Mucosa of descending colon (tissue), 3 donors: ENCODE measurements around the gene NCK1. TPM values are rescaled to one million over a fixed set of nuclear protein-coding genes. Genes with fewer than 3 reads are reported as not detected.
A peak's percentile ranks its signal among the peaks of the same experiment; 100 is the strongest.

Source experiments
- ATAC-seq: fragments of 200-7000 bp; cut with Tn5 transposase; one replicate; pipeline ENCODE4 v1.9.1; 2020; ENCODE audit warnings: mild to moderate bottlenecking, moderate library complexity
- DNase-seq, 3 donors: peaks; one replicate each; pipeline ENCODE4 v3.0.0-alpha.2; 2020
- H3K36me3 ChIP-seq: fragments of 200-600 bp; one replicate; pipeline ENCODE4 v1.8.0; 2021; ENCODE audit warnings: low read depth, mild to moderate bottlenecking
- H3K4me1 ChIP-seq: fragments of 200-600 bp; one replicate; pipeline ENCODE4 v1.8.0; 2021; ENCODE audit warnings: low read depth, mild to moderate bottlenecking
- H3K4me3 ChIP-seq: fragments of 200-600 bp; one replicate; pipeline ENCODE4 v1.8.0; 2021; ENCODE audit warnings: mild to moderate bottlenecking
- H3K9me3 ChIP-seq: fragments of 200-600 bp; one replicate; pipeline ENCODE4 v1.8.0; 2021; ENCODE audit warnings: mild to moderate bottlenecking
- CTCF ChIP-seq: fragments of 200-600 bp; IDR thresholded peaks from one replicate; pipeline ENCODE4 v1.8.0; 2022; ENCODE audit warnings: antibody characterized with exemption, mild to moderate bottlenecking
- intact Hi-C, 2 donors: fragments of 100-400 bp; cut with DNase I in 1 of 2; cut with micrococcal nuclease in 1 of 2; formaldehyde crosslinking; loops; one replicate each; pipeline versions ENCODE4 v1.11.0 to v1.11.1; 2022; cut with DNase I, micrococcal nuclease
- total RNA-seq, 3 donors: library from RNA; stranded (reverse); fragmentation: NEBNext Ultra II Directional in 2 of 3; extraction: Animal tissue kit (Norgen Biotek cat#: 25700) in 2 of 3; gene quantifications; one replicate each; pipeline versions ENCODE4 v1.2.1 to v1.2.4, GENCODE V29; 2021 to 2023
- donor health status: DM: no; HTN: no; CAD: no; lungs with moderate emphysema.
- donor health status: DM: no; HTN: no; CAD: no.
- donor health status: DM: no; HTN: yes; CAD: no.

NCK1 gene
- total RNA-seq, 3 donors from 2014 or later = 47.0 to 56.4 (median 50.1) TPM

DNA sequence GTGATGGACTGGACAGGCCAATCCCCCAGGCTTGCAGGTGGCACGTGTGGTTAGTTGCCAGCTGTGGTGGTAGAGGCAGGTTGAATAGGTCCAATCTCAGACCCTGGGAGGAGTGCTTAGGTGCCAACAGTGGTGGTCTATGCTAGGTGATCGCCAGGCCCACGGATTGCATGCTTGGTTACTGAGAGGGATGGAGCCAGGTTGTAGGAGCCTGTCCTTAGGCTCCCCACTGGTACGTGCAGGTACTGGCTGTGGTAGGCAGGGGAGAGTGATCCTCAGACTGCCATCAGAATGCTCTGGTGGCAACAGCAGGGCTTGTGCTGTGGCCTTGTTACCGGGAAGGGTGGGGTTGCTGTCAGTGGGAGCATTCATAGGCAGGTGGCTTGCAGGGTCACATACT lies 44.7 kb downstream of the NCK1 start:
- intact Hi-C loops = no loop called here
- Histone ChIP-seq H3K4me3 (no peak overlapping the region), H3K36me3 (no peaks in the 10 kb centered on the region), H3K4me1 (peaks cover 3% of the 10 kb centered on the region), H3K9me3 (peaks cover 10% of the 10 kb centered on the region)
- ATAC-seq (peak; percentile 30), DNase-seq (no peak)
- no peak for TF ChIP-seq CTCF

DNA sequence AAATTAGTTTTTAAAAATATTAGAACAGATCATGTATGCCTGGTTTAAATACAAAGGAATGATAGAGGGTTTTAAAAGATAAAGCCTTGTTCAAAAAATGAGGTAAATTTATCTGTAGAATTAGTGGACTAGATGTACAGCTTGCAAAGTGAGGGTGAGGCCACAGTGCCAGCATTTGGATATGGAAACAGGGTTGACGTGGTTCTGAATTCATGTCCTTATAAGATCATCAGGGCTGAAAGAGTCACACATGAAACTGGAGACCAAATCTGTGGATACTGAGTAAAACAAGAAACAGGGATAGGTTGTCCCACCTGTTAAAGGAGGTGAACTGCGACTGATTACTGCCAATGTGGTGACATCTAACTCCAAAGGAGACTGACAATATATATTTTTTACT lies 46.3 kb downstream of the NCK1 start:
- H3K36me3 ChIP-seq = no peaks in the 10 kb centered on the region
- no peak for ATAC-seq
- DNase-seq = no peak
- H3K9me3 ChIP-seq = peaks cover 10% of the 10 kb centered on the region
- intact Hi-C loops = no loop called here
- no peak for TF ChIP-seq CTCF
- H3K4me3 ChIP-seq = no peak overlapping the region
- H3K4me1 ChIP-seq = peaks cover 3% of the 10 kb centered on the region

- Histone ChIP-seq H3K9me3 (peaks cover 3% of the 10 kb centered on the region), H3K4me3 (no peak overlapping the region), H3K36me3 (no peaks in the 10 kb centered on the region), H3K4me1 (peaks cover 3% of the 10 kb centered on the region)
- DNase-seq (no peak), ATAC-seq (no peak)
- intact Hi-C loops = no loop called here
- TF ChIP-seq CTCF = no peak
Measured at GRCh38 chr3:136909187-136909586, 47.2 kb downstream of the NCK1 start.

DNA sequence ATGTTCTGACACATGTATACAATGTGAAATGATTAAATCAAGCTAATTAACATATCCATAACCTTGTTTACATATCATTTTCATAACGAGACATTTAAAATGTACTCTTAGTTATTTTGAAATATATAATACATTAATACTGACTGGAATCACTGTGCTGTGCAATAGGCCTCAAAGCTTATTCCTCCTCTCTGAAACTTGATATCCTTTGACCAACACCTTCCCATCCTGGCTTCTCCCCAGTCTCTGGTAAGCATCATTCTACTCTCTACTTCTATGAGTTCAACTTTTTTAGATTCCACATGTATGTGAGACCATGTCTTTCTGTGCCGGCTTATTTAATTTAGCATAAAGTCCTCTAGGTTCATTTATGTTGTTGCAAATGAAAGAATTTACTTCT lies 48.7 kb downstream of the NCK1 start:
- peaks cover 3% of the 10 kb centered on the region for H3K4me1 ChIP-seq
- TF ChIP-seq CTCF = no peak
- no peaks in the 10 kb centered on the region for H3K9me3 ChIP-seq
- intact Hi-C loops = no loop called here
- DNase-seq = no peak
- no peak for ATAC-seq
- H3K36me3 ChIP-seq = no peaks in the 10 kb centered on the region
- H3K4me3 ChIP-seq = no peak overlapping the region

- TF ChIP-seq CTCF = no peak
- no peak for DNase-seq
- no peak for ATAC-seq
- no peak overlapping the region for H3K4me3 ChIP-seq
- H3K4me1 ChIP-seq = no peaks in the 10 kb centered on the region
- intact Hi-C loops = no loop called here
- no peaks in the 10 kb centered on the region for H3K9me3 ChIP-seq
- H3K36me3 ChIP-seq = no peaks in the 10 kb centered on the region
Measured at GRCh38 chr3:136913168-136913567, 51.2 kb downstream of the NCK1 start.

- ATAC-seq = no peak
- Histone ChIP-seq H3K4me3 (no peak overlapping the region), H3K9me3 (no peaks in the 10 kb centered on the region), H3K4me1 (peaks cover 2% of the 10 kb centered on the region), H3K36me3 (no peaks in the 10 kb centered on the region)
- no peak for DNase-seq
- no peak for TF ChIP-seq CTCF
- intact Hi-C loops = no loop called here
Measured at GRCh38 chr3:136914739-136915138, 52.7 kb downstream of the NCK1 start.
